ENCODE results near the gene SSBP3.

- TF ChIP-seq, protein P1, sequence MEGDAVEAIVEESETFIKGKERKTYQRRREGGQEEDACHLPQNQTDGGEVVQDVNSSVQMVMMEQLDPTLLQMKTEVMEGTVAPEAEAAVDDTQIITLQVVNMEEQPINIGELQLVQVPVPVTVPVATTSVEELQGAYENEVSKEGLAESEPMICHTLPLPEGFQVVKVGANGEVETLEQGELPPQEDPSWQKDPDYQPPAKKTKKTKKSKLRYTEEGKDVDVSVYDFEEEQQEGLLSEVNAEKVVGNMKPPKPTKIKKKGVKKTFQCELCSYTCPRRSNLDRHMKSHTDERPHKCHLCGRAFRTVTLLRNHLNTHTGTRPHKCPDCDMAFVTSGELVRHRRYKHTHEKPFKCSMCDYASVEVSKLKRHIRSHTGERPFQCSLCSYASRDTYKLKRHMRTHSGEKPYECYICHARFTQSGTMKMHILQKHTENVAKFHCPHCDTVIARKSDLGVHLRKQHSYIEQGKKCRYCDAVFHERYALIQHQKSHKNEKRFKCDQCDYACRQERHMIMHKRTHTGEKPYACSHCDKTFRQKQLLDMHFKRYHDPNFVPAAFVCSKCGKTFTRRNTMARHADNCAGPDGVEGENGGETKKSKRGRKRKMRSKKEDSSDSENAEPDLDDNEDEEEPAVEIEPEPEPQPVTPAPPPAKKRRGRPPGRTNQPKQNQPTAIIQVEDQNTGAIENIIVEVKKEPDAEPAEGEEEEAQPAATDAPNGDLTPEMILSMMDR (IDR thresholded peaks at IDR 0.05) = no peak
- TF ChIP-seq POLR2A (IDR thresholded peaks at IDR 0.05) = no peak
Measured at GRCh38 chr1:54407404-54408146, 1.4 kb upstream of the SSBP3 start.

Measured in breast epithelium (tissue), 3 donors.